Astrocyte (in vitro differentiated cells and primary cell): ENCODE results near the gene CELF5. TPM values are rescaled to one million over a fixed set of nuclear protein-coding genes. Genes with fewer than 3 reads are reported as not detected.

Experiments
- DNase-seq: peaks from one replicate; pipeline ENCODE4 v3.0.0-alpha.2; 2010; ENCODE audit warnings: low read depth
- FAIRE-seq: peaks from 2 replicates; lab custom pipeline; 2011; peaks lifted over from hg19 to GRCh38; lab: Jason Lieb, UNC
- H2AFZ ChIP-seq: 2 replicates; pipeline ENCODE4 v1.6.0; 2012; ENCODE audit warnings: low read depth, low read length, inconsistent platforms
- H3K27ac ChIP-seq: 2 replicates; pipeline ENCODE4 v1.5.1; 2011; ENCODE audit warnings: low read depth, low read length, inconsistent platforms
- H3K27me3 ChIP-seq: 2 replicates; pipeline ENCODE4 v1.6.0; 2011; ENCODE audit warnings: low read length, inconsistent platforms; ENCODE audit not compliant: insufficient read depth
- H3K36me3 ChIP-seq: 2 replicates; pipeline ENCODE4 v1.5.1; 2011; ENCODE audit warnings: low read length, inconsistent platforms; ENCODE audit not compliant: insufficient read depth
- H3K4me1 ChIP-seq: 2 replicates; pipeline ENCODE4 v1.5.1; 2011; ENCODE audit warnings: low read length, inconsistent platforms; ENCODE audit not compliant: insufficient read depth
- H3K4me2 ChIP-seq: 2 replicates; pipeline ENCODE4 v1.6.0; 2012; ENCODE audit warnings: low read length, inconsistent platforms
- H3K4me3 ChIP-seq: 2 replicates; pipeline ENCODE4 v1.5.1; 2011; ENCODE audit warnings: low read depth, mild to moderate bottlenecking, low read length, inconsistent platforms; ENCODE audit not compliant: insufficient read depth
- H3K79me2 ChIP-seq: 2 replicates; pipeline ENCODE4 v1.6.0; 2012; ENCODE audit warnings: mild to moderate bottlenecking, low read length, inconsistent platforms; ENCODE audit not compliant: insufficient read depth
- H3K9ac ChIP-seq: 2 replicates; pipeline ENCODE4 v1.6.0; 2012; ENCODE audit warnings: mild to moderate bottlenecking, low read length, inconsistent platforms
- H3K9me3 ChIP-seq: 2 replicates; pipeline ENCODE4 v1.5.1; 2012; ENCODE audit warnings: low read depth, mild to moderate bottlenecking, low read length, inconsistent platforms; ENCODE audit not compliant: insufficient read depth
- H4K20me1 ChIP-seq: 2 replicates; pipeline ENCODE4 v1.6.0; 2012; ENCODE audit warnings: low read length, inconsistent platforms; ENCODE audit not compliant: insufficient read depth
- H3K27ac Mint-ChIP-seq: one replicate; pipeline ENCODE4 v1.8.0; 2021; ENCODE audit warnings: mild to moderate bottlenecking, mixed read lengths; ENCODE audit not compliant: unreplicated experiment
- H3K27me3 Mint-ChIP-seq: one replicate; pipeline ENCODE4 v1.8.0; 2021; ENCODE audit warnings: low read depth, mixed read lengths; ENCODE audit not compliant: unreplicated experiment
- H3K36me3 Mint-ChIP-seq: one replicate; pipeline ENCODE4 v1.8.0; 2021; ENCODE audit warnings: low read depth, mixed read lengths; ENCODE audit not compliant: unreplicated experiment
- H3K4me1 Mint-ChIP-seq: one replicate; pipeline ENCODE4 v1.8.0; 2021; ENCODE audit warnings: low read depth, mixed read lengths; ENCODE audit not compliant: unreplicated experiment
- H3K4me3 Mint-ChIP-seq: one replicate; pipeline ENCODE4 v1.8.0; 2021; ENCODE audit warnings: mild to moderate bottlenecking, moderate library complexity, mixed read lengths; ENCODE audit not compliant: unreplicated experiment
- H3K9me3 Mint-ChIP-seq: one replicate; pipeline ENCODE4 v1.8.0; 2021; ENCODE audit warnings: mild to moderate bottlenecking, mixed read lengths; ENCODE audit not compliant: unreplicated experiment
- EZH2 ChIP-seq: IDR thresholded peaks from 2 replicates; pipeline ENCODE4 v1.6.1; 2012; ENCODE audit warnings: mild to moderate bottlenecking, low read length, inconsistent platforms; ENCODE audit not compliant: insufficient read depth
- total RNA-seq: library from RNA; stranded (reverse); gene quantifications from 2 replicates; pipeline ENCODE4 v1.2.1, GENCODE V29; 2021
- TF ChIP-seq, protein P1 (sequence below): IDR thresholded peaks from 2 replicates; pipeline ENCODE4 v1.5.1; 2011; ENCODE audit warnings: low read depth, mild to moderate bottlenecking, inconsistent platforms, low read length, moderate library complexity; ENCODE audit not compliant: insufficient read depth

CELF5 gene
- total RNA-seq, 1 donor from 2014 or later: 1.2 TPM

DNA sequence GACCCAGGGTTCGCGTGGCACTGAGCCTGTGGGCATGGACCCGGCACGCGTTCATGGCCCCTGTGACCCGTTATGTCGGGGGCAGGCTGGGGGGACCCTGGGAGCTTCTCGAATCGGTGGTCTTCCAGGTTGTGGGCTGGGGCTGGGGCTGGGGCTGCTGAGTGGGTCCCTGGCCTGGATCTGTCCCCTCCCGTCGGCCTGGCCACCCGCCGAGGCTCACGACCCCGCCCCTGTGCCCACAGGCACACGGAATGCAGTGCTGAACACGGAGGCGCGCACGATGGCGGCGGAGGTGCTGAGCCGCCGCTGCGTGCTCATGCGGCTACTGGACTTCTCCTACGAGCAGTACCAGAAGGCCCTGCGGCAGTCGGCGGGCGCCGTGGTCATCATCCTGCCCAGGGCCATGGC lies 32.2 kb upstream of the CELF5 start:
- Mint-ChIP-seq H3K27me3 (no peaks in the 10 kb centered on the region), H3K36me3 (peaks cover 6% of the 10 kb centered on the region), H3K9me3 (peaks cover 1% of the 10 kb centered on the region), H3K27ac (no peak overlapping the region), H3K4me3 (no peak overlapping the region), H3K4me1 (peaks cover 5% of the 10 kb centered on the region)
- H3K9ac ChIP-seq: no peak overlapping the region
- no peak overlapping the region for H3K4me3 ChIP-seq
- DNase-seq: no peak
- H3K4me1 ChIP-seq: peaks cover 2% of the 10 kb centered on the region
- H3K27ac ChIP-seq: no peak overlapping the region
- no peak overlapping the region for H2AFZ ChIP-seq
- no peak for TF ChIP-seq EZH2
- TF ChIP-seq, protein P1, sequence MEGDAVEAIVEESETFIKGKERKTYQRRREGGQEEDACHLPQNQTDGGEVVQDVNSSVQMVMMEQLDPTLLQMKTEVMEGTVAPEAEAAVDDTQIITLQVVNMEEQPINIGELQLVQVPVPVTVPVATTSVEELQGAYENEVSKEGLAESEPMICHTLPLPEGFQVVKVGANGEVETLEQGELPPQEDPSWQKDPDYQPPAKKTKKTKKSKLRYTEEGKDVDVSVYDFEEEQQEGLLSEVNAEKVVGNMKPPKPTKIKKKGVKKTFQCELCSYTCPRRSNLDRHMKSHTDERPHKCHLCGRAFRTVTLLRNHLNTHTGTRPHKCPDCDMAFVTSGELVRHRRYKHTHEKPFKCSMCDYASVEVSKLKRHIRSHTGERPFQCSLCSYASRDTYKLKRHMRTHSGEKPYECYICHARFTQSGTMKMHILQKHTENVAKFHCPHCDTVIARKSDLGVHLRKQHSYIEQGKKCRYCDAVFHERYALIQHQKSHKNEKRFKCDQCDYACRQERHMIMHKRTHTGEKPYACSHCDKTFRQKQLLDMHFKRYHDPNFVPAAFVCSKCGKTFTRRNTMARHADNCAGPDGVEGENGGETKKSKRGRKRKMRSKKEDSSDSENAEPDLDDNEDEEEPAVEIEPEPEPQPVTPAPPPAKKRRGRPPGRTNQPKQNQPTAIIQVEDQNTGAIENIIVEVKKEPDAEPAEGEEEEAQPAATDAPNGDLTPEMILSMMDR: no peak
- peaks cover 64% of the 10 kb centered on the region for H3K79me2 ChIP-seq
- no peak overlapping the region for H3K4me2 ChIP-seq
- peaks cover 51% of the 10 kb centered on the region for H4K20me1 ChIP-seq
- H3K27me3 ChIP-seq: no peaks in the 10 kb centered on the region
- H3K36me3 ChIP-seq: no peaks in the 10 kb centered on the region
- FAIRE-seq: no peak
- H3K9me3 ChIP-seq: no peaks in the 10 kb centered on the region

DNA sequence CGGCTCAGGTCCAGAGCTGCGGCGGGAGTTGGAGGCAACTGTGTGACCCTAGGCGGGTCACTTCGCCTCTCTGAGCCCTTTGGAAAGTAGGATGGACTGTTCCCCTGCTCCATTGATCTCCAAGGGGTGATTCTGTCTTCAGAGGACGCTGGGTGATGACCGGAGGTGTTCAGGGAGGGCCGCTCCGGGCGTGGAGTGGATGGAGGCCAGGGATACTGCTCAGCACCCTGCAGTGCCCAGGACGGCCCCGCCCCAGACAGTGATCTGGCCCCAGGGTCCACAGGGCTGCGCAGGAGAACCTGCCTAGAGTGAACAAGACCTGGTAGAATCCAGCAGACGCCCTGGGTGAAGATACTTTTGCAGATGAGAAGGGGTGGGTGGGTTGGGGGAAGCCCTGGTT lies 31.8 kb upstream of the CELF5 start:
- TF ChIP-seq, protein P1: no peak
- no peak for TF ChIP-seq EZH2
- DNase-seq: no peak
- peaks cover 59% of the 10 kb centered on the region for H3K79me2 ChIP-seq

DNA sequence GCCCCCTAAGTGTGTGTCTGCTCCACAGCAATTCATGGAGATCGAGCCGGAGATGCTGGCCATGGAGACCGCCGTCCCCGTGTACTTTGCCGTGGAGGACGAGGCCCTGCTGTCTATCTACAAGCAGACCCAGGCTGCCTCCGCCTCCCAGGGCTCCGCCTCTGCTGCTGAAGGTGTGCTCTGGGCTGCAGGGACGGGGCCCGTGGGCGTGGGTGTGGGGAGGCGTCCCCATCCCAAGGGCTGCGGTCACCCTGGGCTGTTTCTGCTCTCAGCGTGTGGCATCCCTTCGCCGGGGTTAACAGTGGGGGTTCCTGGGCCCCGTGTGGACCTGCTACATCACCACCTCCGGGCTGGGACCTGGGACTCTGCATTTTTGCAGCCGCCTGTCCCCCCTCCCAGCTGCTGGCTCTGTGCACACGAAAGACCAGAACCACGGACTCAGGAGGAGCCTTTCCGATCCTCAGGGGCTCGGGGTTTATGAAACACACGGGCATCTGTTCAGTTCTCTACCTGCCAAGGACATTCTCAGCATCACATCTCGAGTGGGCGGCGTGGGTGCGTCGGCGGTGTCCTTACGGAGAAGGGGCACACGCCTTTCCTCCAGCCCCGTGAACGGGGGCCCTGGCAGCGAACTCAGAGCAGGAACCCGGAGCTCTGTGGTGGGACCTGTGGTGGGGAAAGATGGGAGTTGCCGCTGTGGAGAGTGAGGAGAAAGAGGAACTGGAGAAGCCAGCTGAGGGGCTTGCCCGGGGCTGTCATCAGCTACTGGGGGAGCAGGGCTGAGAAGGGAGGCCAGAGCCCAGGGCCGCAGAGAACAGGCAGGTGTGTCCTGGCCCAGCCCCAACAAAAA lies 31.0 kb upstream of the CELF5 start:
- TF ChIP-seq, protein P1: no peak
- TF ChIP-seq EZH2: no peak
- no peak for FAIRE-seq
- no peaks in the 10 kb centered on the region for H3K27me3 Mint-ChIP-seq

More for the DNA sequence above, 31.8 kb upstream of the CELF5 start:
- no peak overlapping the region for H3K9ac ChIP-seq
- H3K27me3 ChIP-seq: no peaks in the 10 kb centered on the region
- H3K36me3 Mint-ChIP-seq: peaks cover 5% of the 10 kb centered on the region
- no peaks in the 10 kb centered on the region for H3K27me3 Mint-ChIP-seq
- no peak overlapping the region for H3K4me2 ChIP-seq
- H3K27ac ChIP-seq: no peak overlapping the region
- no peak for FAIRE-seq
- no peak overlapping the region for H3K27ac Mint-ChIP-seq
- H3K4me3 ChIP-seq: no peak overlapping the region
- H3K4me1 ChIP-seq: no peaks in the 10 kb centered on the region
- no peaks in the 10 kb centered on the region for H3K36me3 ChIP-seq
- peaks cover 46% of the 10 kb centered on the region for H4K20me1 ChIP-seq
- no peaks in the 10 kb centered on the region for H3K9me3 ChIP-seq
- H2AFZ ChIP-seq: no peak overlapping the region
- H3K9me3 Mint-ChIP-seq: peaks cover 1% of the 10 kb centered on the region
- peaks cover 4% of the 10 kb centered on the region for H3K4me1 Mint-ChIP-seq
- H3K4me3 Mint-ChIP-seq: no peak overlapping the region

More for the DNA sequence above, 31.0 kb upstream of the CELF5 start:
- Mint-ChIP-seq H3K4me3 (no peak overlapping the region), H3K4me1 (no peaks in the 10 kb centered on the region), H3K36me3 (peaks cover 5% of the 10 kb centered on the region), H3K27ac (no peak overlapping the region), H3K9me3 (peaks cover 1% of the 10 kb centered on the region)
- no peak for DNase-seq
- Histone ChIP-seq H3K9ac (no peak overlapping the region), H3K9me3 (no peaks in the 10 kb centered on the region), H3K4me3 (no peak overlapping the region), H3K27ac (no peak overlapping the region), H2AFZ (no peak overlapping the region), H3K36me3 (no peaks in the 10 kb centered on the region), H4K20me1 (peaks cover 39% of the 10 kb centered on the region), H3K79me2 (peaks cover 51% of the 10 kb centered on the region), H3K27me3 (no peaks in the 10 kb centered on the region), H3K4me2 (no peak overlapping the region), H3K4me1 (no peaks in the 10 kb centered on the region)
